T-helper 2 cell (primary cell): ENCODE results near the gene OR10Z1.

Experiments
- DNase-seq, 5 experiments: peaks; one replicate each; pipeline versions ENCODE4 v3.0.0 to v3.0.0-alpha.2; 2012 to 2022
- total RNA-seq, 2 donors: gene quantifications; one replicate each; lab custom pipeline; 2026; lab: John Stamatoyannopoulos, UW

OR10Z1 gene, protein sequence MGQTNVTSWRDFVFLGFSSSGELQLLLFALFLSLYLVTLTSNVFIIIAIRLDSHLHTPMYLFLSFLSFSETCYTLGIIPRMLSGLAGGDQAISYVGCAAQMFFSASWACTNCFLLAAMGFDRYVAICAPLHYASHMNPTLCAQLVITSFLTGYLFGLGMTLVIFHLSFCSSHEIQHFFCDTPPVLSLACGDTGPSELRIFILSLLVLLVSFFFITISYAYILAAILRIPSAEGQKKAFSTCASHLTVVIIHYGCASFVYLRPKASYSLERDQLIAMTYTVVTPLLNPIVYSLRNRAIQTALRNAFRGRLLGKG
- 0 reads per million in 2 donors for total RNA-seq

GRCh38 chr1:158604968-158605367 is at the start of gene OR10Z1:
OR10Z1 (plus strand) TSS chr1:158605268; CDS start chr1:158606439, 1,171 bp downstream.
- no peak for DNase-seq

- no peak for DNase-seq
Measured at GRCh38 chr1:158559696-158560095, 45.4 kb upstream of the OR10Z1 start.

DNA sequence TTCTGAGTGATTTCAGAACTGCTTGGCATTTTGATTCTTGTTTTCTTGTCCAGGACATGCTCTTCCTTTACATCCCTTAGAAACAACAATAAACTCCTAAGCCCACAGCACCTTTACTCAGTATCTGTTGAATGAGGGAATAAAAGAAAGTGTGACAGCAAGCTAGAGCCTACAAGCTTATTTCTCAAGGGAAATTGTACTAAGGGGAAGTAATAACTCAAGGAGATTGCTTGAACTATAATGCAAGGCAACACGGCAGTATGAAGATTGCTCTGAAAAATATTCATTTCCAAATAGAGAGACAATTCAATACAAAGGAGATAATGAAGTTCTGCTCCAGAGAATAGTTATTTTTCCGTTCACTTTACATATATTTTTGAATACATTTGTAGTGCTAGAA is 41.2 kb upstream of the OR10Z1 start:
- DNase-seq = no peak

DNA sequence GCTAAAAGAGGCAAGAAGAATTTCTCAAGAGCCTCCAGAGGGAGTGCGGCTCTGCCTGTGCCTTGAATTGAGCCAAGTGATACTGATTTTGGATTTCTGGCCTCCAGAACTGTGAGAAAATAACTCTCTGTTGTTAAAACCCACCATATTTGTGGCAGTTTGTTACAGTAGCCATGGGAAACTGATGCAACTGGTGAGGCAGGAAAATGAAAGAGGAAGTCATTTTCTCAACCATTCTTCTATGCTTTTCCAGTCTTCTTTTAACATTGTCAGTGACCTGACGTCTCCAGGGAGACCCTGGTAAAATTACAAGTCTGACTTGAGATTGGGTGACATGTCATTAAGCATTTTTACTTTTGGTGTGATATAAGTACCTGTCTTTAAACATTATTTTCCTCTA is 40.5 kb upstream of the OR10Z1 start:
- DNase-seq = no peak

DNA sequence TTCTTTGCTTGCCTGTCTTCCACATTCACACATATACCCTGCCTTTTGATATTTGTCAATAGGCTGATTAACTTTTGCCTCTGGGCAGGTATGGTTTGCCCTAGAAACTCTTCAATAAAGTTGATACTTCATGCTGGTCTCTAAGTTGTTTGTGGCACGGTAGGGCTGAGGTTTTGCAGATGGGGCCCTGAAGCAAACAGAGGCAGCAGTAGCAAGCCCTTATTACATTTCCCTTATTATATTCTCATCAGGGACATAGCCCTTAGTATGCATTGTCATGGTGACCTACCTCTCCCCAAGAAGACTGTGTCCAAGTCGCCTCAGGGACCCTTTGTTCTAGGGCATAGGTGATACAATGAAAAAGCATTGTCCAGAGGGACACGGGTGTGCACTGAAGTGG is 34.6 kb upstream of the OR10Z1 start, which contains the start of gene OR6P1:
Gene OR6P1 (minus strand): TSS at position 101 of the 400 bp plus-strand sequence. CDS start 6,976 bp downstream, outside the sequence.
- DNase-seq = no peak

- no peak for DNase-seq
Measured at GRCh38 chr1:158572226-158572625, 32.8 kb upstream of the OR10Z1 start.

DNA sequence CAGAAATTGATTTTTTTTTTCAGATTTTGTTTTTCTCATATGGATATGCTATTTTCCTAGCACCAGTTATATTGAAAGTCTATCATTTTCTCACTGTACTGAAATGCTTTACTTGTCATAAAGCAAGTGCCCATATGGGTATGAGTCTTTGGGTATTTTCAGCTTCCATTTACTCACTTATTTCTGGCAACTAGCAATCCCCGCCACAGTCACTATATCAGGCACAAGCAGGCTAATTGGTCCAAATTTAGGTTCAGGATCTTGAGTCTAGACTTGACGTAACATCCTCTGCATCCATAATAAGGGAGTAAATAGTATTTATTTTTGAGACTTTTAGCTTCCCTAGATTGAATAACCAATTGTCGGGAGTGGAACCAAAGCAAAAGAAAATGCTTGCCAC is 27.5 kb upstream of the OR10Z1 start:
- no peak for DNase-seq

GRCh38 chr1:158579733-158580132 is 25.3 kb upstream of the OR10Z1 start, which contains the start of gene OR10X1:
OR10X1 (minus strand) TSS chr1:158579899; CDS start chr1:158579899, 0 bp downstream.
- DNase-seq = no peak

DNA sequence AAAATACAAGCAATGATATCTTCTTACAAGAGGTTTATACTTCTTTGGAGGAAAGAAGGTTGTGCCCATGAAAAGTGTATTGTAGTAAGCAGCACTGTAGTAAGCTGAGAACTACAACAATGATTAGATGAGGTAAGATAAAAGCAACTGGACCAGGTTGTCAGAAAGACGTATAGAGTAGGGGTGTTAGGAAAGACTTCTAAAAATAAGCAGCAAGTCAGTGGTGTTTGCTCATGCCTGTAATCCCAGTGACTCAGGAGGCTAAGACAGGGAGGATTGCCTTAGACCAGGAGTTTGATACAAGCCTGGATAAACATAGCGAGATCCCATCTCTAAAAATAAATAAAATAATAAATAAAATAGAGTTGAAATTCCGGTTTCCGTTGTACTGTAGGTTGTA is 21.1 kb upstream of the OR10Z1 start:
- DNase-seq = no peak

GRCh38 chr1:158586942-158587341 is 18.1 kb upstream of the OR10Z1 start:
- DNase-seq = no peak

DNA sequence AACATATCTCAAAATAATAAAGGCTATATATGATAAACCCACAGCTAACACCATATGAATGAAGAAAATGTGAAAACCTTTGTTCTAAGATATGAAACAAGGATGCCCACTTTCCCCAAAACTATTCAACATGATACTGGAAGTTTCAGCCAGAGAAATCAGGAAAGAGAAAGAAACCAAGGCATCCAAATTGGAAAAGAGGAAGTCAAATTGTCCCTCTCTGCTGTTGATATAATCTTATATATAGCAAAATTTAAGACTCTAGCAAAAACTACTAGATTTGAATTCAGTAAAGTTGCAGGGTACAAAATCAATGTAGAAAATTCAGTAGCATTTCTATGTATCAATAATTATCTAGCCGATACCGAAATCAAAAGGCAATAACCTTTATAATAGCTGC is 4.3 kb upstream of the OR10Z1 start:
- no peak for DNase-seq

- no peak for DNase-seq
Measured at GRCh38 chr1:158607296-158607695, 2.2 kb downstream of the OR10Z1 start.

GRCh38 chr1:158611916-158612315 is 6.8 kb downstream of the OR10Z1 start:
- DNase-seq = peak in 1 of 5 experiments; percentile 6

DNA sequence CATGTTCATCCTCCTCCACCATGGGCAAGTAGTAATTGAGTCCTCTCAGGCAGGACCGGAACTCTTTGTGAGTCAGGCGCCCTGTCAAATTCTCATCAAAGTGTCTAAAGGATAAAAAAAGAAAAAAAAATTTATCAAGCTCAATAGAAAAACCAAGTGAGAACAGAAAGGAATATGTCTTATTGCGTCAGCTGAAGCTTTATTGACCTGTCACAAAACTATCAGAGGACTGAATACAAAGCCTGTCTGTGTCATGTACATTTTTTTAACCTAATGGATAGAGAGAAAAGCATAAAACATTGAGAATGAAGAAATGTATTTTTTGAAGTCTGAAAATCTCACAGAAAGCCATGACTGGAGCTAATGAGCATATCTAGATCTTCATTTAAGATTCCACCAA is 8.7 kb downstream of the OR10Z1 start:
- no peak for DNase-seq

- no peak for DNase-seq
Measured at GRCh38 chr1:158638146-158638545, 33.1 kb downstream of the OR10Z1 start.

GRCh38 chr1:158638904-158639303 is 33.8 kb downstream of the OR10Z1 start:
- DNase-seq = no peak

DNA sequence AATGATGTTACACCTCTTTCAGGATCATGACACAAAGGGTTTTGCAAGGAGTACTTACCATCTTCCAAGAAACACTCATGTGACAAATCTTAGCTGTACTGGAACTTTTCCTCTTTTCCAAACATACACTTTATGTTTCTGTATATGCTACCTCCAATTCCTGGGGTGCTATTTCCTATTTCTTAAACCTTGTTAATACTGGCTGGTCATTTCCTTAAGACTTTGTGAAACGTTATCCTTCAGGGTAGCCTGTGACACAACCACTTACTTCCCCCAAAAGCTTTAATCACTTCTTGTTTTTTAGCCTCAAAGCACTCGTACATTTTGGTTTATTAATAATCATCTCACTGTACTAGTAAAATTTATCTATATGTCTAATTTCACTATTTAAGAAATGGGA is 39.4 kb downstream of the OR10Z1 start:
- no peak for DNase-seq

GRCh38 chr1:158646465-158646864 is 41.4 kb downstream of the OR10Z1 start:
- DNase-seq = no peak

GRCh38 chr1:158649052-158649451 is 44.0 kb downstream of the OR10Z1 start:
- DNase-seq = peak in 1 of 5 experiments; percentile 56

DNA sequence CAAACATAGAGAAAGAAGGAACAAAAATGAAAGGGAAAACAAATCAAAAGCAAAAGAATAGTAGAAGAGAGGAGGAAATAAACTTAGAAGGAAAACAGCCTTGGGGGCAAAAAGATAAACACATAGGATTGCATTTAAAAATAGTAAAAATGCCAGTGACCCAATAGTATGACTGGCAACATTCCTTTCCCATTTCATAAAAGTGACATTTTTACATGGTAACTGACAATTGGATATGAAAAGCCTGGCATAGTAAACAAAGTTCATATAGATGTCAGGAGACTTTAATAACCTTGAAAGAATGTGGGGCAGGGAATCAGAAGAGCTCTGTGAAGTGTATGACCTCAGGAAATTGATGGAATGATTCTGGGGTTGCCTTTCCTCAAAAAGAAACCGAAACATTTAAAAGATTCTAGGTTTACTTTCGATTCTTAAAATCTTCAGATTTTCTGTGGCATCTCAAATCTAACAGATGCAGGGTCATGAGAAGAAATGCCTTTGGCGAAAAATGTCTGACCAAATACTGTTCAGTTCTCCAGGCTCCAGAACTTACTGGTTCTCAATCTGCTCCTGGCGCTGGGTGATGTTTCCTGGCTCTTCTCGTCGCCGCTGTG is 47.8 kb downstream of the OR10Z1 start:
- DNase-seq = no peak

- no peak for DNase-seq
Measured at GRCh38 chr1:158654086-158654485, 49.0 kb downstream of the OR10Z1 start.

DNA sequence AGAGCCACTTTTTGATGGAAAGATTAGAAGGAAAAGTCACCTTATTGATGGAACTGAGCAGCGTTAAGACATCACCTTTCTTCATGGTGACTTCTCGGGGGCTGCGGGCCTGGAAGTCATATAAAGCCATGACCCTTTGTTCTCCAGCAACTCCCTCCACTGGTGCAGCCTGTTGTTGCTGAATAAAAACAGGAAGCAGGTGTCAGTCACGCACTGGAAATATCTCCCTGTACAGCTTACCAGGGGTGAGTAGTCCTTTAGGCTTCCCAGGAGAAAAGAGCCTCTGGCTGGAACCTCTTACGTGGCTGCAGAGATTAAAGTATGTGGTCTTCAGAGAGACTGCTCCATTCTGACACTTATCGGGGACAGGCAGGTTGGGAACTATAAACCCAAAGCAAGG is 49.5 kb downstream of the OR10Z1 start:
- no peak for DNase-seq
